ENCODE results near the gene OSBP2. TPM values are rescaled to one million over a fixed set of nuclear protein-coding genes. Genes with fewer than 3 reads are reported as not detected.

The OSBP2 gene
- total RNA-seq, 1 donor from 2014 or later = 15.8 TPM

GRCh38 chr22:30920407-30920806, 225.7 kb downstream of the OSBP2 start:
- Mint-ChIP-seq H3K36me3 (peaks cover 4% of the 10 kb centered on the region), H3K27ac (no peak overlapping the region), H3K9me3 (peaks cover 4% of the 10 kb centered on the region), H3K4me3 (no peak overlapping the region), H3K27me3 (ENCODE audit: low read depth) (peaks cover 5% of the 10 kb centered on the region), H3K4me1 (no peaks in the 10 kb centered on the region)
- peak; percentile 61 to 90 for DNase-seq (ENCODE audit: low spot score in 2 of 2, unreplicated experiment in 2 of 2)
- peak; percentile 95 for TF ChIP-seq CTCF (IDR thresholded peaks at IDR 0.05; ENCODE audit: unreplicated experiment)

GRCh38 chr22:30921108-30921507, 226.4 kb downstream of the OSBP2 start:
- peaks cover 5% of the 10 kb centered on the region for H3K27me3 Mint-ChIP-seq (ENCODE audit: low read depth)
- H3K36me3 Mint-ChIP-seq = peaks cover 6% of the 10 kb centered on the region
- DNase-seq (ENCODE audit: low spot score in 2 of 2, unreplicated experiment in 2 of 2) = no peak
- no peak for TF ChIP-seq CTCF (IDR thresholded peaks at IDR 0.05; ENCODE audit: unreplicated experiment)
- H3K4me3 Mint-ChIP-seq = no peak overlapping the region
- peaks cover 4% of the 10 kb centered on the region for H3K9me3 Mint-ChIP-seq
- no peak overlapping the region for H3K27ac Mint-ChIP-seq
- no peaks in the 10 kb centered on the region for H3K4me1 Mint-ChIP-seq

- Mint-ChIP-seq H3K27ac (no peak overlapping the region), H3K36me3 (peaks cover 11% of the 10 kb centered on the region), H3K4me1 (no peaks in the 10 kb centered on the region), H3K4me3 (no peak overlapping the region), H3K27me3 (ENCODE audit: low read depth) (peaks cover 5% of the 10 kb centered on the region), H3K9me3 (no peaks in the 10 kb centered on the region)
- no peak for DNase-seq (ENCODE audit: low spot score in 2 of 2, unreplicated experiment in 2 of 2)
- TF ChIP-seq CTCF (IDR thresholded peaks at IDR 0.05; ENCODE audit: unreplicated experiment) = no peak
These were observed 227.5 kb downstream of the OSBP2 start for GRCh38 chr22:30922151-30922611.

- Mint-ChIP-seq H3K9me3 (no peaks in the 10 kb centered on the region), H3K4me3 (no peak overlapping the region), H3K27ac (no peak overlapping the region), H3K36me3 (peaks cover 16% of the 10 kb centered on the region), H3K27me3 (ENCODE audit: low read depth) (peaks cover 5% of the 10 kb centered on the region), H3K4me1 (no peaks in the 10 kb centered on the region)
- TF ChIP-seq CTCF (IDR thresholded peaks at IDR 0.05; ENCODE audit: unreplicated experiment) = no peak
- DNase-seq (ENCODE audit: low spot score in 2 of 2, unreplicated experiment in 2 of 2) = no peak
These were observed 228.7 kb downstream of the OSBP2 start for GRCh38 chr22:30923168-30923900.

- peaks cover 19% of the 10 kb centered on the region for H3K36me3 Mint-ChIP-seq
These were observed 231.0 kb downstream of the OSBP2 start for GRCh38 chr22:30925667-30926066.

More at GRCh38 chr22:30925667-30926066, 231.0 kb downstream of the OSBP2 start:
- Mint-ChIP-seq H3K4me3 (no peak overlapping the region), H3K9me3 (no peaks in the 10 kb centered on the region), H3K27me3 (ENCODE audit: low read depth) (peaks cover 2% of the 10 kb centered on the region), H3K27ac (no peak overlapping the region), H3K4me1 (no peaks in the 10 kb centered on the region)
- DNase-seq (ENCODE audit: low spot score in 2 of 2, unreplicated experiment in 2 of 2) = no peak
- TF ChIP-seq CTCF (IDR thresholded peaks at IDR 0.05; ENCODE audit: unreplicated experiment) = no peak
